SH-SY5Y (cell line): ENCODE measurements around the gene SLC7A8.

Source experiments
- GATA2 ChIP-seq: IDR thresholded peaks from 2 replicates; pipeline ENCODE4 v1.6.1; 2011; ENCODE audit warnings: mild to moderate bottlenecking, low read depth, low read length
- GATA3 ChIP-seq: IDR thresholded peaks from 2 replicates; pipeline ENCODE4 v1.6.1; 2011; ENCODE audit warnings: low read depth, mild to moderate bottlenecking, low read length, moderate library complexity

SLC7A8 gene

GRCh38 chr14:23093526-23093925 lies 89.9 kb downstream of the SLC7A8 start:
- TF ChIP-seq GATA3 (no peak), GATA2 (no peak)

GRCh38 chr14:23093104-23093503 lies 90.4 kb downstream of the SLC7A8 start:
- no peak for TF ChIP-seq GATA2

- TF ChIP-seq GATA2: no peak
- no peak for TF ChIP-seq GATA3
Measured at GRCh38 chr14:23091294-23092225, 91.9 kb downstream of the SLC7A8 start.

- TF ChIP-seq GATA3 (no peak), GATA2 (no peak)
Measured at GRCh38 chr14:23090254-23090636, 93.2 kb downstream of the SLC7A8 start.

- TF ChIP-seq GATA3: no peak
- no peak for TF ChIP-seq GATA2
Measured at GRCh38 chr14:23089498-23090253, 93.8 kb downstream of the SLC7A8 start.

- TF ChIP-seq GATA2: no peak
- TF ChIP-seq GATA3: no peak
Measured at GRCh38 chr14:23086565-23086964, 96.9 kb downstream of the SLC7A8 start.

- no peak for TF ChIP-seq GATA3
- TF ChIP-seq GATA2: no peak
Measured at GRCh38 chr14:23085458-23085857, 98.0 kb downstream of the SLC7A8 start.

- TF ChIP-seq GATA3 (no peak), GATA2 (no peak)
Measured at GRCh38 chr14:23080474-23080873, 103.0 kb downstream of the SLC7A8 start.

GRCh38 chr14:23079716-23080115 lies 103.7 kb downstream of the SLC7A8 start:
- no peak for TF ChIP-seq GATA3
- TF ChIP-seq GATA2: no peak

- TF ChIP-seq GATA3 (no peak), GATA2 (no peak)
Measured at GRCh38 chr14:23078692-23079116, 104.8 kb downstream of the SLC7A8 start.

- TF ChIP-seq GATA3 (no peak), GATA2 (no peak)
Measured at GRCh38 chr14:23077962-23078361, 105.5 kb downstream of the SLC7A8 start.

- no peak for TF ChIP-seq GATA2
- TF ChIP-seq GATA3: no peak
Measured at GRCh38 chr14:23076785-23077408, 106.6 kb downstream of the SLC7A8 start.
